ENCODE results near the gene G3BP2. TPM values are rescaled to one million over a fixed set of nuclear protein-coding genes. Genes with fewer than 3 reads are reported as not detected.

Gene G3BP2
- total and polyA plus RNA-seq, 2 experiments from 2014 or later: 181 to 210 TPM

DNA sequence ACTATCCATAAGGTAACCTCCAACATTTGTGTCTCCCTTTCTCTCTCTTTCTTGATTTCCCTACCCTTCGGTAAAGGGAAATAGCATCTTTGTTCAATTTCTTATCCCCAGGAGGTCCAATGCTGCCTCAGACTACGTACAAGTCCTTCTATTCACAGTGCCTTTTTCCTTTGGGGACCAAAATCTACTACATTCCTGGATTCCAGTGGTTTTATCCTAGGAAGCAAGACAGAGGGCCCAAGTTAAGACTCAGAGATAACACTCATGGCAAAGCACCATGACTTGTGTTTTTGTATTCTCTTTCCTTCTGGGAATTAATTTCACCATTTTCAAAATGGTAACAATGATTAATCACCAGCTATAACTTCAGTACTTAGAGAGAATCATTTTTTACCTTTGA is 10.6 kb downstream of the G3BP2 start:
- Histone ChIP-seq H3K4me1 (ENCODE audit: low read depth) (peaks cover 31% of the 10 kb centered on the region), H3K4me3 (no peak overlapping the region), H3K36me3 (peaks cover 10% of the 10 kb centered on the region), H3K27ac (peak overlapping the region; percentile 32), H3K27me3 (no peaks in the 10 kb centered on the region), H3K9me3 (ENCODE audit: low read depth) (no peaks in the 10 kb centered on the region)
- DNase-seq (ENCODE audit: low read depth in 1 of 2, low spot score in 1 of 2): peak in 1 of 2 donors; percentile 47
- TF ChIP-seq, protein P1, sequence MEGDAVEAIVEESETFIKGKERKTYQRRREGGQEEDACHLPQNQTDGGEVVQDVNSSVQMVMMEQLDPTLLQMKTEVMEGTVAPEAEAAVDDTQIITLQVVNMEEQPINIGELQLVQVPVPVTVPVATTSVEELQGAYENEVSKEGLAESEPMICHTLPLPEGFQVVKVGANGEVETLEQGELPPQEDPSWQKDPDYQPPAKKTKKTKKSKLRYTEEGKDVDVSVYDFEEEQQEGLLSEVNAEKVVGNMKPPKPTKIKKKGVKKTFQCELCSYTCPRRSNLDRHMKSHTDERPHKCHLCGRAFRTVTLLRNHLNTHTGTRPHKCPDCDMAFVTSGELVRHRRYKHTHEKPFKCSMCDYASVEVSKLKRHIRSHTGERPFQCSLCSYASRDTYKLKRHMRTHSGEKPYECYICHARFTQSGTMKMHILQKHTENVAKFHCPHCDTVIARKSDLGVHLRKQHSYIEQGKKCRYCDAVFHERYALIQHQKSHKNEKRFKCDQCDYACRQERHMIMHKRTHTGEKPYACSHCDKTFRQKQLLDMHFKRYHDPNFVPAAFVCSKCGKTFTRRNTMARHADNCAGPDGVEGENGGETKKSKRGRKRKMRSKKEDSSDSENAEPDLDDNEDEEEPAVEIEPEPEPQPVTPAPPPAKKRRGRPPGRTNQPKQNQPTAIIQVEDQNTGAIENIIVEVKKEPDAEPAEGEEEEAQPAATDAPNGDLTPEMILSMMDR (IDR thresholded peaks at IDR 0.05; ENCODE audit: low read depth, low read length): no peak

DNA sequence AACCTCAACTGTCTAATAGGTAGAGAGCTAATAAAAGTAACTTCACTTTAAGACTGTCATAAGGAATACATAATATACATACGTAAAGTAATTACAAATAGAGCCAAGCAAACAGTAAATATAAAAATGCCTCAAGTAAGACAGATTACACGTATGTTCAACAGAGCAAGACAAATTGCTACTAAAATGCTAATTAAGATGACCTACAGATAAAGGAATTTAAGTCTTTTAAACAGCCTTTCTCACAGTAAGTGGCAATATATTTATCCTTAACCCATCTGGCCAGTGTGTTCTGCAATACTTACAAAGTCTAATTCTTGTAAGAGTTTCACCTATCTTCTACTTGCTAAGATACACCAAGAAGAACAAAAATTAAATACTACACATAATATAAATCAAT is 12.7 kb downstream of the G3BP2 start:
- H3K4me3 ChIP-seq: no peak overlapping the region
- H3K9me3 ChIP-seq (ENCODE audit: low read depth): no peaks in the 10 kb centered on the region
- DNase-seq (ENCODE audit: low read depth in 1 of 2, low spot score in 1 of 2): no peak
- no peaks in the 10 kb centered on the region for H3K27me3 ChIP-seq
- peaks cover 26% of the 10 kb centered on the region for H3K4me1 ChIP-seq (ENCODE audit: low read depth)
- H3K27ac ChIP-seq: peak overlapping the region; percentile 81
- peaks cover 28% of the 10 kb centered on the region for H3K36me3 ChIP-seq
- TF ChIP-seq, protein P1 (IDR thresholded peaks at IDR 0.05; ENCODE audit: low read depth, low read length): no peak

DNA sequence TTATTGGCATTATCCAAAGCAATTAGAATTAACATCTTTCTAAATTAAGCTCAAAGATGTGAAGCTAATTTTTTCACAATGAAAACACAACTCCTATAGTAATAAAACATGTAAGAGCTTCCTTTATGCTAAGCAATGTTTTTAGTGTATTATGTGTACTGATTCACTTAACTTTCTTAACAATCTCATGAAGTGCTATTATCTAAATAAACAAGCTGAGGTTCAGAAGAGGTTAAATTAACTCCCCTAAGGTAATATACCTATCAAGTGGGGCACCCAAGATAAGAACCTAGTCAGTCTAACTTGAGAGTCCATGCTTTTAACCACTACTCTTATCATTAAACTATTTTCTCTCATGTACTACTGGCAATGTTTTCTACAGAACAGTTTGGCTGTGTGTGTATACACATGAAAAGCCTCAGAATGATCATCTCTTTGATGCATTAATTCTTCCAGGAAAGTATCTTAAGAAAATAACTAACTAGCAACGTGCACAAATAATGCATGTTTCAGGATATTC is 13.6 kb downstream of the G3BP2 start:
- TF ChIP-seq, protein P1 (IDR thresholded peaks at IDR 0.05; ENCODE audit: low read depth, low read length): no peak
- peaks cover 36% of the 10 kb centered on the region for H3K36me3 ChIP-seq
- H3K27me3 ChIP-seq: no peaks in the 10 kb centered on the region
- H3K4me1 ChIP-seq (ENCODE audit: low read depth): peaks cover 26% of the 10 kb centered on the region
- H3K27ac ChIP-seq: peak overlapping the region; percentile 81
- no peak overlapping the region for H3K4me3 ChIP-seq
- H3K9me3 ChIP-seq (ENCODE audit: low read depth): no peaks in the 10 kb centered on the region
- DNase-seq (ENCODE audit: low read depth in 1 of 2, low spot score in 1 of 2): peak in 1 of 2 donors; percentile 19

DNA sequence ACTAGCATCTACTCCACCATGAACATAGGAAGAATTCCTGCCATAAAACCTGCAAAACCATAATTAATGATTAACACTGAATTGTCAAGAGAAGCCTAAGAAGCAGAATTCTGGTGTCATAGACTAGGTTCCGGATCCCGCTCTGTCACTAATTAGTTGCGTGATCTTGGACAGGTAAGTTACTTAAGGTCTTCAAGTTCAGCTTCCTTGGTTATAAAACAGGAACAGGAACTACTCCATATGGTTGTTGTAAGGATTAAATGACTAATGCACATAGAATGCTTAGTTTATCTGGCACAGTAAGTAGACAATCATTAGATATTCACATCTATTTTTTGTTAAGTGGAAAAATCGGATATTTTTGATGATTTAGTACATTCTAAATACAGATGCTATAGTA is 14.3 kb downstream of the G3BP2 start:
- Histone ChIP-seq H3K4me3 (no peak overlapping the region), H3K36me3 (peaks cover 41% of the 10 kb centered on the region), H3K9me3 (ENCODE audit: low read depth) (no peaks in the 10 kb centered on the region), H3K27ac (peak overlapping the region; percentile 81), H3K27me3 (no peaks in the 10 kb centered on the region), H3K4me1 (ENCODE audit: low read depth) (peaks cover 26% of the 10 kb centered on the region)
- peak in 1 of 2 donors; percentile 39 for DNase-seq (ENCODE audit: low read depth in 1 of 2, low spot score in 1 of 2)
- TF ChIP-seq, protein P1 (IDR thresholded peaks at IDR 0.05; ENCODE audit: low read depth, low read length): no peak

DNA sequence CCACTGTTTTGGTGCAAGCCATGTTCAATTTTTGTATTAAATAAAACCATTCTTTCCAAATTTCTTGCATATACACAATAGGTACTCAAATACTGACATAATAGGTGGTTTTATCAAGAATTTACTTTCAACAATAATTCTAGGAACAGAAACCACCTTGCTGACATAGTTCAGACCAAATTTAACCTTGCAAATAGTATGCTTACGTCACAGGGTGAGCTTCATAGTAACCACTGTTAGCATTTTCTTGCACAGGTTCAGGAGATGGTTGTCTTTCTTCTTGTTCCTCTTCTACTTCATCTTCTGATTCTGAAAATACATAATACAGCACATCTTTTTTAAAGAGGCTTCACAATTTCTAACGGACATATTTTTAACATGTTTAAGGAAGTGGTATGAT is 17.6 kb downstream of the G3BP2 start:
- H3K4me1 ChIP-seq (ENCODE audit: low read depth): peaks cover 15% of the 10 kb centered on the region
- H3K9me3 ChIP-seq (ENCODE audit: low read depth): no peaks in the 10 kb centered on the region
- H3K27me3 ChIP-seq: no peaks in the 10 kb centered on the region
- no peak for DNase-seq (ENCODE audit: low read depth in 1 of 2, low spot score in 1 of 2)
- H3K27ac ChIP-seq: peak overlapping the region; percentile 77
- TF ChIP-seq, protein P1 (IDR thresholded peaks at IDR 0.05; ENCODE audit: low read depth, low read length): no peak
- H3K36me3 ChIP-seq: peaks cover 70% of the 10 kb centered on the region
- no peak overlapping the region for H3K4me3 ChIP-seq
